PC-3 (cell line): Measurements from ENCODE around the gene TTC7B.

Source experiments
- CTCF ChIP-seq: fragments of 300-600 bp; sonication (generic); conservative IDR thresholded peaks from 2 replicates; pipeline ENCODE4 v1.5.1; 2017; ENCODE audit warnings: antibody characterized with exemption, low read depth, mild to moderate bottlenecking, low read length
- EZH2 ChIP-seq: fragments of 300-600 bp; sonication (generic); IDR thresholded peaks from one replicate; pipeline ENCODE4 v1.6.1; 2017; ENCODE audit warnings: antibody characterized with exemption, mild to moderate bottlenecking, low read length; ENCODE audit not compliant: unreplicated experiment
- EZH2phosphoT487 ChIP-seq: fragments of 300-600 bp; sonication (generic); IDR thresholded peaks from 2 replicates; pipeline ENCODE4 v1.6.1; 2018; ENCODE audit warnings: mild to moderate bottlenecking, antibody characterized with exemption, low read length, borderline replicate concordance

GRCh38 chr14:90784621-90785270 is 31.5 kb downstream of the TTC7B start:
- TF ChIP-seq CTCF = no peak
- no peak for TF ChIP-seq EZH2
- TF ChIP-seq EZH2phosphoT487 = no peak
